ENCODE data around the gene TXN2.

Gene TXN2

GRCh38 chr22:36486619-36487384, 5.4 kb upstream of the TXN2 start:
- DNase-seq, result peak in 2 of 4 experiments; percentile 43 to 47

- no peak for DNase-seq
These were observed 473 bp downstream of the TXN2 start for GRCh38 chr22:36480941-36481392.

- no peak for DNase-seq
These were observed 2.5 kb downstream of the TXN2 start for GRCh38 chr22:36478966-36479365.

- DNase-seq, result no peak
These were observed 6.1 kb downstream of the TXN2 start for GRCh38 chr22:36475341-36475740.

- no peak for DNase-seq
These were observed 8.8 kb downstream of the TXN2 start for GRCh38 chr22:36472689-36473088.

- DNase-seq, result no peak
These were observed 10.1 kb downstream of the TXN2 start for GRCh38 chr22:36471341-36471821.

GRCh38 chr22:36470994-36471331, 10.5 kb downstream of the TXN2 start:
- no peak for DNase-seq

GRCh38 chr22:36470162-36470993, 11.1 kb downstream of the TXN2 start:
- peak; percentile 82 to 93 (median 88) for DNase-seq

GRCh38 chr22:36469094-36469710, 12.2 kb downstream of the TXN2 start:
- DNase-seq, result no peak

GRCh38 chr22:36467946-36468345, 13.5 kb downstream of the TXN2 start:
- peak; percentile 57 to 78 (median 66) for DNase-seq

- DNase-seq, result no peak
These were observed 14.2 kb downstream of the TXN2 start for GRCh38 chr22:36467042-36467810.

GRCh38 chr22:36466258-36466657, 15.2 kb downstream of the TXN2 start:
- no peak for DNase-seq

GRCh38 chr22:36465232-36466021, 16.0 kb downstream of the TXN2 start:
- no peak for DNase-seq

- no peak for DNase-seq
These were observed 16.7 kb downstream of the TXN2 start for GRCh38 chr22:36464715-36465231.

GRCh38 chr22:36463783-36464184, 17.7 kb downstream of the TXN2 start:
- no peak for DNase-seq

GRCh38 chr22:36461665-36462649, 19.5 kb downstream of the TXN2 start:
- DNase-seq, result no peak

- no peak for DNase-seq
These were observed 21.2 kb downstream of the TXN2 start for GRCh38 chr22:36460202-36460601.

- DNase-seq, result no peak
These were observed 23.6 kb downstream of the TXN2 start for GRCh38 chr22:36457688-36458450.

GRCh38 chr22:36456464-36456845, 25.0 kb downstream of the TXN2 start:
- DNase-seq, result peak in 1 of 4 experiments; percentile 36
